SH-SY5Y (cell line): ENCODE measurements around the gene ARHGAP20.

ENCODE experiments used
- GATA2 ChIP-seq: IDR thresholded peaks from 2 replicates; pipeline ENCODE4 v1.6.1; 2011; ENCODE audit warnings: mild to moderate bottlenecking, low read depth, low read length
- GATA3 ChIP-seq: IDR thresholded peaks from 2 replicates; pipeline ENCODE4 v1.6.1; 2011; ENCODE audit warnings: low read depth, mild to moderate bottlenecking, low read length, moderate library complexity

DNA sequence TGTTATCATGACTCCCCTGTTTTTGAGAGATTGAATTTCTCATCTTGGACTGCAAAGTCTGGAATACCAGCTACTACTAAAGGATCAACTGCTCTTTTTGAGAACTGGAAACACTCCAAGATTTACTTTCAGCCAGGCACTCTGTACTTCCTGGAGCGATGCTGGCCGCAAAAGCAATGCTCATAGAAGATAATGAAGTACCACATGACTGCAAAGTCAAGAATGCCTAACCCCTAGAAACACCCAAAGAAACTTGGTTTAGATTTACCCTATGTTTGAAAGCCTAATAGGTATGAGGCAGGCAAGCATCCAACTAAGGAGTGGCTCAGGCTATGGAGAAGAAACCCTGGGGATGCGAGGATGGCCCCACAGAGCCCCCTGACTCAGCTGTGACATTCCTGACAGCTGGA is 47.7 kb upstream of the ARHGAP20 start:
- TF ChIP-seq GATA3 (no peak), GATA2 (no peak)
